OCI-LY3 (cell line): ENCODE data around the gene TREML4.

Experiments
- H2AFZ ChIP-seq: fragments of 200-600, 300-600 bp; shearing (Covaris generic); 2 replicates; pipeline ENCODE4 v1.6.0; 2014; ENCODE audit warnings: antibody characterized with exemption, low read depth, low read length
- H3K27ac ChIP-seq: fragments of 200-600, 300-600 bp; sonication (generic); 2 replicates; pipeline ENCODE4 v1.5.1; 2014; ENCODE audit warnings: mild to moderate bottlenecking, low read length, moderate library complexity, mixed read lengths
- H3K27me3 ChIP-seq: fragments of 200-600, 300-600 bp; sonication (generic); 2 replicates; pipeline ENCODE4 v1.6.1; 2014; ENCODE audit warnings: low read depth, low read length, mixed read lengths
- H3K36me3 ChIP-seq: fragments of 200-600, 300-600 bp; sonication (generic); replicated peaks from 2 replicates; pipeline ENCODE3; 2014; ENCODE audit warnings: low read depth, low read length, mixed read lengths
- H3K4me1 ChIP-seq: fragments of 300-600, 200-600 bp; sonication (generic); 2 replicates; pipeline ENCODE4 v1.6.1; 2014; ENCODE audit warnings: low read length, mixed read lengths
- H3K4me2 ChIP-seq: fragments of 200-600, 300-600 bp; sonication (generic); 2 replicates; pipeline ENCODE4 v1.6.1; 2014; ENCODE audit warnings: low read length, mixed read lengths
- H3K4me3 ChIP-seq: fragments of 300-600, 200-600 bp; sonication (generic); 2 replicates; pipeline ENCODE4 v1.5.1; 2014; ENCODE audit warnings: antibody characterized with exemption, mild to moderate bottlenecking, low read length, moderate library complexity
- H3K79me2 ChIP-seq: fragments of 300-600, 200-600 bp; shearing (Covaris generic); 2 replicates; pipeline ENCODE4 v1.6.1; 2014; ENCODE audit warnings: mild to moderate bottlenecking, low read length, mixed read lengths
- H3K9ac ChIP-seq: fragments of 300-600, 200-600 bp; shearing (Covaris generic); 2 replicates; pipeline ENCODE4 v1.6.0; 2014; ENCODE audit warnings: mild to moderate bottlenecking, low read length, moderate library complexity
- H3K9me3 ChIP-seq: fragments of 200-600, 300-600 bp; shearing (Covaris generic); 2 replicates; pipeline ENCODE4 v1.6.1; 2014; ENCODE audit warnings: low read length, mixed read lengths; ENCODE audit not compliant: insufficient read depth
- H4K20me1 ChIP-seq: fragments of 200-600, 300-600 bp; sonication (generic); 2 replicates; pipeline ENCODE4 v1.6.1; 2016; ENCODE audit warnings: low read length, mixed read lengths; ENCODE audit not compliant: insufficient read depth
- EZH2phosphoT487 ChIP-seq: fragments of 200-600 bp; shearing (Covaris generic); IDR thresholded peaks from 2 replicates; pipeline ENCODE4 v1.6.1; 2018; ENCODE audit warnings: antibody characterized with exemption, mixed run types, low read depth
- TF ChIP-seq, protein P1 (sequence below): fragments of 200-600, 300-600 bp; sonication (generic); IDR thresholded peaks from 2 replicates; pipeline ENCODE4 v1.5.1; 2014; ENCODE audit warnings: antibody characterized with exemption, low read length, low read depth

Gene TREML4

GRCh38 chr6:41272591-41273240, 44.6 kb downstream of the TREML4 start:
- H3K36me3 ChIP-seq, result no peaks in the 10 kb centered on the region
- no peaks in the 10 kb centered on the region for H3K79me2 ChIP-seq
- no peak overlapping the region for H3K27ac ChIP-seq
- no peak overlapping the region for H3K4me2 ChIP-seq
- H4K20me1 ChIP-seq, result no peaks in the 10 kb centered on the region
- H3K9ac ChIP-seq, result no peak overlapping the region
- TF ChIP-seq, protein P1, sequence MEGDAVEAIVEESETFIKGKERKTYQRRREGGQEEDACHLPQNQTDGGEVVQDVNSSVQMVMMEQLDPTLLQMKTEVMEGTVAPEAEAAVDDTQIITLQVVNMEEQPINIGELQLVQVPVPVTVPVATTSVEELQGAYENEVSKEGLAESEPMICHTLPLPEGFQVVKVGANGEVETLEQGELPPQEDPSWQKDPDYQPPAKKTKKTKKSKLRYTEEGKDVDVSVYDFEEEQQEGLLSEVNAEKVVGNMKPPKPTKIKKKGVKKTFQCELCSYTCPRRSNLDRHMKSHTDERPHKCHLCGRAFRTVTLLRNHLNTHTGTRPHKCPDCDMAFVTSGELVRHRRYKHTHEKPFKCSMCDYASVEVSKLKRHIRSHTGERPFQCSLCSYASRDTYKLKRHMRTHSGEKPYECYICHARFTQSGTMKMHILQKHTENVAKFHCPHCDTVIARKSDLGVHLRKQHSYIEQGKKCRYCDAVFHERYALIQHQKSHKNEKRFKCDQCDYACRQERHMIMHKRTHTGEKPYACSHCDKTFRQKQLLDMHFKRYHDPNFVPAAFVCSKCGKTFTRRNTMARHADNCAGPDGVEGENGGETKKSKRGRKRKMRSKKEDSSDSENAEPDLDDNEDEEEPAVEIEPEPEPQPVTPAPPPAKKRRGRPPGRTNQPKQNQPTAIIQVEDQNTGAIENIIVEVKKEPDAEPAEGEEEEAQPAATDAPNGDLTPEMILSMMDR, result no peak
- no peak for TF ChIP-seq EZH2phosphoT487
- H3K4me1 ChIP-seq, result no peaks in the 10 kb centered on the region
- H3K9me3 ChIP-seq, result no peaks in the 10 kb centered on the region
- no peak overlapping the region for H3K4me3 ChIP-seq
- peaks cover 22% of the 10 kb centered on the region for H3K27me3 ChIP-seq
- no peak overlapping the region for H2AFZ ChIP-seq

DNA sequence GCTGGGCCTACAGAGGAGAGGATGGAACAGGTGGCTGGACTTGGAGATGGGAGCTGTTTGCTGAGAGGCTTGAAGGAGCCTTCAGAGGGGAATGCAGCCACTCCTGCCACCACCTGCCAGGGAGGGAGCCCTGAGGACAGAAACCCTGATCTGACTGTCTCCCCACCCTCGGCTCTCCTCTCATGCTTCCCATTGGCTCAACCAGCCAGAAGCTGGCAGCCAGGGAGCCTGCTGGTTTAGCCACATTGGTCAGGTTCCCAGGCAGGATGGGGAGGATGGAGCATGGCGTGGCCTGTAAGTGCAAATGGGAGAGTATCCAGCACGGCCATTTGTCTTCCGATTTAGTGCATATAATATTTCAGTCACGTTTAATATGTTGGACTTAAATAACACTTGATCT, 45.6 kb downstream of the TREML4 start:
- Histone ChIP-seq H3K79me2 (no peaks in the 10 kb centered on the region), H2AFZ (no peak overlapping the region), H4K20me1 (no peaks in the 10 kb centered on the region), H3K4me1 (peaks cover 2% of the 10 kb centered on the region; the same call in 1 of the 2 replicates), H3K36me3 (no peaks in the 10 kb centered on the region), H3K9ac (no peak overlapping the region), H3K4me2 (no peak overlapping the region), H3K4me3 (no peak overlapping the region), H3K27ac (no peak overlapping the region), H3K9me3 (no peaks in the 10 kb centered on the region), H3K27me3 (peaks cover 22% of the 10 kb centered on the region)
- no peak for TF ChIP-seq EZH2phosphoT487
- TF ChIP-seq, protein P1, result no peak

- H3K9ac ChIP-seq, result no peak overlapping the region
- no peaks in the 10 kb centered on the region for H3K36me3 ChIP-seq
- no peaks in the 10 kb centered on the region for H3K79me2 ChIP-seq
- no peaks in the 10 kb centered on the region for H3K9me3 ChIP-seq
- H3K4me2 ChIP-seq, result no peak overlapping the region
- no peak overlapping the region for H3K4me3 ChIP-seq
- H4K20me1 ChIP-seq, result no peaks in the 10 kb centered on the region
- peaks cover 22% of the 10 kb centered on the region for H3K27me3 ChIP-seq
- TF ChIP-seq EZH2phosphoT487, result no peak
- TF ChIP-seq, protein P1, result no peak
- H3K27ac ChIP-seq, result no peak overlapping the region
- H2AFZ ChIP-seq, result no peak overlapping the region
- H3K4me1 ChIP-seq, result peaks cover 4% of the 10 kb centered on the region; the same call in 1 of the 2 replicates
Observed at GRCh38 chr6:41274256-41274655, 46.1 kb downstream of the TREML4 start.

- no peak overlapping the region for H3K4me3 ChIP-seq
- H3K27me3 ChIP-seq, result peaks cover 22% of the 10 kb centered on the region
- no peak for TF ChIP-seq EZH2phosphoT487
- TF ChIP-seq, protein P1, result no peak
- H2AFZ ChIP-seq, result no peak overlapping the region
- no peaks in the 10 kb centered on the region for H3K79me2 ChIP-seq
- H3K9ac ChIP-seq, result no peak overlapping the region
- no peak overlapping the region for H3K27ac ChIP-seq
- H3K36me3 ChIP-seq, result no peaks in the 10 kb centered on the region
- H3K9me3 ChIP-seq, result no peaks in the 10 kb centered on the region
- no peaks in the 10 kb centered on the region for H4K20me1 ChIP-seq
- no peak overlapping the region for H3K4me2 ChIP-seq
- peaks cover 4% of the 10 kb centered on the region; the same call in 1 of the 2 replicates for H3K4me1 ChIP-seq
Observed at GRCh38 chr6:41275489-41275888, 47.3 kb downstream of the TREML4 start.
